Chondrocyte (in vitro differentiated cells): ENCODE results near the gene DSC1. TPM values are rescaled to one million over a fixed set of nuclear protein-coding genes. Genes with fewer than 3 reads are reported as not detected.

ENCODE experiments used
- DNase-seq: peaks from one replicate; pipeline ENCODE4 v3.0.0; 2021; ENCODE audit warnings: mixed read lengths, low spot score
- H3K27ac Mint-ChIP-seq: one replicate; pipeline ENCODE4 v1.8.0; 2021; ENCODE audit warnings: mild to moderate bottlenecking, moderate library complexity, mixed read lengths; ENCODE audit not compliant: unreplicated experiment
- H3K27me3 Mint-ChIP-seq: 2 replicates; pipeline ENCODE4 v1.8.0; 2021; ENCODE audit warnings: low read depth, mixed read lengths
- H3K36me3 Mint-ChIP-seq: 2 replicates; pipeline ENCODE4 v1.8.0; 2021; ENCODE audit warnings: low read depth, mixed read lengths
- H3K4me1 Mint-ChIP-seq: 2 replicates; pipeline ENCODE4 v1.8.0; 2021; ENCODE audit warnings: low read depth, mild to moderate bottlenecking, mixed read lengths
- H3K4me3 Mint-ChIP-seq: one replicate; pipeline ENCODE4 v1.8.0; 2021; ENCODE audit warnings: mild to moderate bottlenecking, moderate library complexity, mixed read lengths; ENCODE audit not compliant: unreplicated experiment
- H3K9me3 Mint-ChIP-seq: 2 replicates; pipeline ENCODE4 v1.8.0; 2021; ENCODE audit warnings: low read depth, mixed read lengths
- total RNA-seq: library from RNA; stranded (reverse); gene quantifications from 3 replicates; pipeline ENCODE4 v1.2.1, GENCODE V29; 2021
- TF ChIP-seq, protein P1 (sequence below): fragments of 200-600 bp; sonication (generic); IDR thresholded peaks from 2 replicates; pipeline ENCODE4 v1.5.0; 2021; ENCODE audit warnings: antibody characterized with exemption, mild to moderate bottlenecking, moderate library complexity

The DSC1 gene
- total RNA-seq, 1 donor from 2014 or later, result not detected

GRCh38 chr18:31120594-31120993, 42.1 kb downstream of the DSC1 start:
- Mint-ChIP-seq H3K27ac (no peak overlapping the region), H3K9me3 (no peaks in the 10 kb centered on the region), H3K36me3 (peaks cover 3% of the 10 kb centered on the region), H3K27me3 (peaks cover 25% of the 10 kb centered on the region), H3K4me1 (no peaks in the 10 kb centered on the region), H3K4me3 (no peak overlapping the region)
- DNase-seq, result no peak
- TF ChIP-seq, protein P1, sequence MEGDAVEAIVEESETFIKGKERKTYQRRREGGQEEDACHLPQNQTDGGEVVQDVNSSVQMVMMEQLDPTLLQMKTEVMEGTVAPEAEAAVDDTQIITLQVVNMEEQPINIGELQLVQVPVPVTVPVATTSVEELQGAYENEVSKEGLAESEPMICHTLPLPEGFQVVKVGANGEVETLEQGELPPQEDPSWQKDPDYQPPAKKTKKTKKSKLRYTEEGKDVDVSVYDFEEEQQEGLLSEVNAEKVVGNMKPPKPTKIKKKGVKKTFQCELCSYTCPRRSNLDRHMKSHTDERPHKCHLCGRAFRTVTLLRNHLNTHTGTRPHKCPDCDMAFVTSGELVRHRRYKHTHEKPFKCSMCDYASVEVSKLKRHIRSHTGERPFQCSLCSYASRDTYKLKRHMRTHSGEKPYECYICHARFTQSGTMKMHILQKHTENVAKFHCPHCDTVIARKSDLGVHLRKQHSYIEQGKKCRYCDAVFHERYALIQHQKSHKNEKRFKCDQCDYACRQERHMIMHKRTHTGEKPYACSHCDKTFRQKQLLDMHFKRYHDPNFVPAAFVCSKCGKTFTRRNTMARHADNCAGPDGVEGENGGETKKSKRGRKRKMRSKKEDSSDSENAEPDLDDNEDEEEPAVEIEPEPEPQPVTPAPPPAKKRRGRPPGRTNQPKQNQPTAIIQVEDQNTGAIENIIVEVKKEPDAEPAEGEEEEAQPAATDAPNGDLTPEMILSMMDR, result no peak

DNA sequence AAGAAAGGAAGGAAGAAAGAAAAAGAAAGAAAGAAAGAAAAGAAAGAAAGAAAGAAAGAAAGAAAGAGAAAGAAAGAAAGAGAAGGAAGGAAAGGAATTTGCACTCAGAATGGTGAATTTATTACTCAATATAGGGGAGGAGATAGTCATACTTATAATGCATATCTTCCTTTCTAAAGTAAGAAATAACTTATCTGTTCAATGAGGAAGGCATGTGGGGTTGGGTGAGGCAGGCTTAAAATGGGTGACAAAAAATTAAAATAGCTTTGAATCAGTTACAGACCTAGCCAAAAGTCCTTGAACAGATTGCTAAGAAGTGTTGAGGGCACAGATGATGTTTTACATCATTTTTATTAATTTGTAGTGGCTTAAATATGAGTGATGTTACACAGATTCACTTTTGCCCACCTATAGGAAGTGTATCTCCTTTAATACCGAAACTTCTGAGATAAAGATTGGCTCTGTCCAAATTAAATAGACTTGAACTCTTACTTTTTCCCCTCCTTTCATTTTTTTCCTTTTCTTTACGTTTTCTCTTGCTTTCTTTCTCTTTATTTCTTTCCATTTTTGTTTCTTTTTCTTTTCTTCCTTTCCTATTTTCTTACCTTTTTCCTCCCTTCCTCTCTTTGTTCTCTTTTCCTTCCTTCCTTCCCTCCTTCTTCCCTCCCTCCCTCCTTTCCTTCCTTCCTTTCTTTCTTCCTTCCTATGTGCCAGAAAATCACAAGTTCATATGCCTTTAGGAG, 45.6 kb downstream of the DSC1 start:
- TF ChIP-seq, protein P1, result no peak
- Mint-ChIP-seq H3K4me1 (no peaks in the 10 kb centered on the region), H3K9me3 (no peaks in the 10 kb centered on the region), H3K36me3 (peaks cover 3% of the 10 kb centered on the region), H3K27ac (no peak overlapping the region), H3K27me3 (peaks cover 25% of the 10 kb centered on the region), H3K4me3 (no peak overlapping the region)
- no peak for DNase-seq

- Mint-ChIP-seq H3K27me3 (peaks cover 34% of the 10 kb centered on the region), H3K9me3 (no peaks in the 10 kb centered on the region), H3K27ac (no peak overlapping the region), H3K4me1 (no peaks in the 10 kb centered on the region), H3K36me3 (no peaks in the 10 kb centered on the region), H3K4me3 (no peak overlapping the region)
- TF ChIP-seq, protein P1, result no peak
- no peak for DNase-seq
Observed at GRCh38 chr18:31112804-31113203, 49.9 kb downstream of the DSC1 start.

- Mint-ChIP-seq H3K27me3 (peaks cover 46% of the 10 kb centered on the region), H3K36me3 (no peaks in the 10 kb centered on the region), H3K9me3 (no peaks in the 10 kb centered on the region), H3K4me3 (no peak overlapping the region), H3K27ac (no peak overlapping the region), H3K4me1 (peaks cover 10% of the 10 kb centered on the region)
- TF ChIP-seq, protein P1, result no peak
- DNase-seq, result no peak
Observed at GRCh38 chr18:31105733-31106132, 56.9 kb downstream of the DSC1 start.

DNA sequence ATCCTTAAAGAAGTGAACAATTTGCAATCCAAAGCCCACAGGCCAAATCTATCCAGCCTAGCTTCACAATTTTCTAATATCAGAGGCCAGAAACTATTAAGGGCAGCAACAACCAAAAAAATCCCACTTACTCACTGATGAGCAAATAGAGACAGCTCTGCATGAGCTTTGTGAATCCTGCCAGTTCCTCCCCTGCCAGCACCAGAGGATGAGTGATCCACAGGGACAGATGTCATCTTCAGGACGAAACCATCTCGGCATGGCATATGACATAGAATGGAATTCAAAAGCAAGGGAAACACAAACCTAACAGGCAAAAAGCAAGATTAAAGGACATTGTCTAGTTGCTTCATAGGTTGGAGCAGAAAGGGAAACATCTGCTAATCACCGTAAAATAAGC, 58.2 kb downstream of the DSC1 start:
- TF ChIP-seq, protein P1, result no peak
- Mint-ChIP-seq H3K27ac (no peak overlapping the region), H3K9me3 (no peaks in the 10 kb centered on the region), H3K4me3 (no peak overlapping the region), H3K4me1 (peaks cover 13% of the 10 kb centered on the region), H3K27me3 (peaks cover 52% of the 10 kb centered on the region), H3K36me3 (no peaks in the 10 kb centered on the region)
- DNase-seq, result no peak
